ENCODE data around the gene DLST. TPM values are rescaled to one million over a fixed set of nuclear protein-coding genes. Genes with fewer than 3 reads are reported as not detected.

Gene DLST
- polyA plus RNA-seq, 2 of the 4 experiments (the other 2 are of a cell fraction) = 102 to 129 TPM

- Histone ChIP-seq H3K4me1 (peaks cover 56% of the 10 kb centered on the region), H3K9me3 (no peaks in the 10 kb centered on the region), H3K27ac (peak overlapping the region; percentile 94 to 99), H3K4me3 (peak overlapping the region; percentile 100), H3K4me2 (peak overlapping the region; percentile 86)
- ChIA-PET CTCF (interaction anchor here (0.9 to 20.1 kb wide), 6 partner anchors 11 to 206 kb away, joined by 3 to 339 read pairs (median 6); no protein-coding TSS in a partner anchor), POLR2A (interaction anchor here (1.5 kb wide), 1 partner anchor 11 kb away, joined by 5 read pairs; no protein-coding TSS in a partner anchor)
- FAIRE-seq = no peak
- DNase-seq (ENCODE audit: low read depth in 1 of 2, low spot score in 1 of 2) = peak; percentile 24 to 43
- WGBS (ENCODE audit: missing lambda C conversion rate) = 5% methylated on average over 28 of the region's 49 CpGs
- TF ChIP-seq HOXA7 (CRISPR knock-in tag; IDR thresholded peaks at IDR 0.05) (no peak), BHLHE40 (IDR thresholded peaks at IDR 0.05; ENCODE audit: low read depth, low read length) (no peak), BCL3 (IDR thresholded peaks at IDR 0.05) (no peak; the same call in 2 of the 3 replicates), KDM5A (IDR thresholded peaks at IDR 0.05) (peak; percentile 46; the same call in 1 of the 2 replicates), EHMT2 (IDR thresholded peaks at IDR 0.05; ENCODE audit: low read depth) (no peak), JUN (IDR thresholded peaks at IDR 0.05) (peak; percentile 0 to 48; a peak in 1 of 5 replicates)
- peak; percentile 67 to 68 for ATAC-seq
These were observed 596 bp downstream of the DLST start for GRCh38 chr14:74882103-74882920.

- Histone ChIP-seq H3K9me3 (no peaks in the 10 kb centered on the region), H3K4me2 (no peak overlapping the region), H3K4me1 (peaks cover 59% of the 10 kb centered on the region), H3K4me3 (no peak overlapping the region), H3K27ac (no peak overlapping the region)
- TF ChIP-seq CEBPB (IDR thresholded peaks at IDR 0.05) (0 out of 4 replicates have a peak, but pooled peaks of 1 of the 2 experiments have one; percentile 19), E2F6 (IDR thresholded peaks at IDR 0.05; ENCODE audit: borderline replicate concordance, low read depth) (no peak)
- POLR2A ChIA-PET = no interaction called here
- WGBS (ENCODE audit: missing lambda C conversion rate) = 86% methylated on average over 3 of the region's 3 CpGs
- no peak for ATAC-seq
- CTCF ChIA-PET = interaction anchor here (1.1 to 20.1 kb wide), 3 partner anchors 20 to 202 kb away, joined by 4 to 339 read pairs (median 77); no protein-coding TSS in a partner anchor
- DNase-seq (ENCODE audit: low read depth in 1 of 2, low spot score in 1 of 2) = no peak
- FAIRE-seq = no peak
These were observed 4.3 kb downstream of the DLST start for GRCh38 chr14:74886001-74886400.

- ChIA-PET CTCF (interaction anchor here (1.1 to 15.6 kb wide), 4 partner anchors 19 to 57 kb away, joined by 3 to 173 read pairs (median 12); no protein-coding TSS in a partner anchor), POLR2A (no interaction called here)
- H3K4me1 ChIP-seq = peaks cover 51% of the 10 kb centered on the region
- H3K4me2 ChIP-seq = peak overlapping the region; percentile 58
- peak overlapping the region; percentile 37 to 65; a peak in 5 of 6 replicates for H3K27ac ChIP-seq
- FAIRE-seq (no peak), ATAC-seq (peak; percentile 50 to 82; a peak in 4 of 6 replicates), DNase-seq (ENCODE audit: low read depth in 1 of 2, low spot score in 1 of 2) (peak in 1 of 2 experiments; percentile 37)
- WGBS (ENCODE audit: missing lambda C conversion rate) = 51% methylated on average over 12 of the region's 12 CpGs
- peak; percentile 78 for TF ChIP-seq GATA3 (IDR thresholded peaks at IDR 0.05; ENCODE audit: borderline replicate concordance)
- TF ChIP-seq MAFK (IDR thresholded peaks at IDR 0.05; ENCODE audit: partially characterized antibody) = peak; percentile 16
- TF ChIP-seq CEBPB (IDR thresholded peaks at IDR 0.05) = peak; percentile 5 to 53; a peak in 1 of 4 replicates
- no peak for TF ChIP-seq HES2 (IDR thresholded peaks at IDR 0.05)
- no peak overlapping the region for H3K4me3 ChIP-seq
- H3K9me3 ChIP-seq = no peaks in the 10 kb centered on the region
These were observed 6.7 kb downstream of the DLST start for GRCh38 chr14:74888164-74889158.

GRCh38 chr14:74890262-74890661 lies 8.5 kb downstream of the DLST start:
- 92% methylated on average over 6 of the region's 6 CpGs for WGBS (ENCODE audit: missing lambda C conversion rate)
- POLR2A ChIA-PET = no interaction called here
- TF ChIP-seq POLR2AphosphoS2 (conservative IDR thresholded peaks at IDR 0.05; ENCODE audit: low read length) = no peak
- TF ChIP-seq USF2 (IDR thresholded peaks at IDR 0.05) = no peak
- TF ChIP-seq RNF2 (IDR thresholded peaks at IDR 0.05; ENCODE audit: borderline replicate concordance, low read depth) = no peak
- TF ChIP-seq POLR2A (IDR thresholded peaks at IDR 0.05; ENCODE audit: low read length) = no peak
- TF ChIP-seq NR3C1 (IDR thresholded peaks at IDR 0.05) = no peak
- no peak for TF ChIP-seq HEYL (CRISPR knock-in tag; IDR thresholded peaks at IDR 0.05)
- TF ChIP-seq HOXB5 (CRISPR knock-in tag; IDR thresholded peaks at IDR 0.05) = no peak
- no peak for TF ChIP-seq ATOH8 (CRISPR knock-in tag; IDR thresholded peaks at IDR 0.05; ENCODE audit: low read depth)
- TF ChIP-seq CBX8 (IDR thresholded peaks at IDR 0.05) = no peak
- TF ChIP-seq EP300 (IDR thresholded peaks at IDR 0.05) = no peak
- no peak for TF ChIP-seq RARB (CRISPR knock-in tag; IDR thresholded peaks at IDR 0.05)
- no peak for TF ChIP-seq FOSB (CRISPR knock-in tag; IDR thresholded peaks at IDR 0.05)
- no peak for TF ChIP-seq MAFK (IDR thresholded peaks at IDR 0.05; ENCODE audit: partially characterized antibody)
- no peak for TF ChIP-seq PHF8 (IDR thresholded peaks at IDR 0.05; ENCODE audit: borderline replicate concordance, low read depth)

More at GRCh38 chr14:74890262-74890661, 8.5 kb downstream of the DLST start:
- CTCF ChIA-PET = interaction anchor here (1.1 to 15.6 kb wide), 5 partner anchors 10 to 198 kb away, joined by 3 to 173 read pairs (median 9); no protein-coding TSS in a partner anchor
- no peak overlapping the region for H3K4me2 ChIP-seq
- H3K9me3 ChIP-seq = no peaks in the 10 kb centered on the region
- FAIRE-seq (no peak), DNase-seq (ENCODE audit: low read depth in 1 of 2, low spot score in 1 of 2) (no peak), ATAC-seq (no peak)
- peaks cover 33% of the 10 kb centered on the region for H3K4me1 ChIP-seq
- no peak overlapping the region for H3K4me3 ChIP-seq
- no peak overlapping the region for H3K27ac ChIP-seq
